Body of pancreas (tissue), 4 donors: ENCODE data around the gene COMMD9. TPM values are rescaled to one million over a fixed set of nuclear protein-coding genes. Genes with fewer than 3 reads are reported as not detected.

ENCODE experiments used
- ATAC-seq: fragments of 150-250 bp; one replicate; pipeline ENCODE4 v1.9.1; 2016
- DNase-seq, 4 donors: peaks; one replicate each; pipeline ENCODE4 v3.0.0-alpha.2; 2019
- H3K27ac ChIP-seq, 4 donors: fragments of 200-600 bp; sonication (generic); 1 replicate in 3 of 4; 2 replicates in 1 of 4; pipeline versions ENCODE4 v1.5.1 to v1.6.1; 2016 to 2019; ENCODE audit warnings: mild to moderate bottlenecking in 1 of 4, mixed read lengths in 1 of 4, moderate library complexity in 1 of 4
- H3K27me3 ChIP-seq, 2 donors: fragments of 200-600 bp; sonication (generic); one replicate each; pipeline ENCODE4 v1.6.0; 2016; ENCODE audit warnings: mild to moderate bottlenecking in 1 of 2
- H3K36me3 ChIP-seq, 2 donors: fragments of 200-600 bp; sonication (generic); replicated peaks in 1 of 2; 2 replicates each; pipeline ENCODE4 v1.5.1; 2016; ENCODE audit warnings: low read depth in 2 of 2; ENCODE audit not compliant: insufficient read depth in 1 of 2
- H3K4me1 ChIP-seq: fragments of 200-600 bp; sonication (generic); one replicate; pipeline ENCODE4 v1.6.0; 2016
- H3K4me3 ChIP-seq, 2 donors: fragments of 200-600 bp; sonication (generic); 1 replicate in 1 of 2; 2 replicates in 1 of 2; pipeline ENCODE4 v1.5.1; 2016 to 2019
- H3K9me3 ChIP-seq, 3 donors: fragments of 200-600 bp; sonication (generic); 1 replicate in 2 of 3; 2 replicates in 1 of 3; pipeline ENCODE4 v1.5.1; 2016
- POLR2A ChIP-seq, 3 donors: fragments of 450-650 bp; IDR thresholded peaks; one replicate each; pipeline ENCODE4 v1.6.1; 2016; ENCODE audit warnings: antibody characterized with exemption in 3 of 3, mild to moderate bottlenecking in 2 of 3
- WGBS, 2 donors: methylation state at CpG; one replicate each; pipeline ENCODE4 v1.1.5; 2017; 5-methylcytosine and 5-hydroxymethylcytosine counted together
- intact Hi-C: fragments of 100-400 bp; cut with DNase I; formaldehyde crosslinking; loops from one replicate; pipeline ENCODE4 v1.15.1; 2023
- total RNA-seq, 2 donors: library from RNA; depleted of rRNA; stranded (reverse); fragments of >200 nt; gene quantifications; one replicate each; pipeline ENCODE4 v1.1.0, GENCODE V29; 2016
- TF ChIP-seq, protein P1 (sequence below), 7 experiments: fragments of 450-650 bp in 4 of 7; fragments of 200-600 bp in 3 of 7; sonication (generic) in 3 of 7; IDR thresholded peaks; one replicate each; pipeline ENCODE4 v1.5.1; 2016 to 2019; ENCODE audit warnings: antibody characterized with exemption in 7 of 7

Gene COMMD9
- total RNA-seq, 2 donors from 2014 or later, result 26.4 to 28.5 TPM

DNA sequence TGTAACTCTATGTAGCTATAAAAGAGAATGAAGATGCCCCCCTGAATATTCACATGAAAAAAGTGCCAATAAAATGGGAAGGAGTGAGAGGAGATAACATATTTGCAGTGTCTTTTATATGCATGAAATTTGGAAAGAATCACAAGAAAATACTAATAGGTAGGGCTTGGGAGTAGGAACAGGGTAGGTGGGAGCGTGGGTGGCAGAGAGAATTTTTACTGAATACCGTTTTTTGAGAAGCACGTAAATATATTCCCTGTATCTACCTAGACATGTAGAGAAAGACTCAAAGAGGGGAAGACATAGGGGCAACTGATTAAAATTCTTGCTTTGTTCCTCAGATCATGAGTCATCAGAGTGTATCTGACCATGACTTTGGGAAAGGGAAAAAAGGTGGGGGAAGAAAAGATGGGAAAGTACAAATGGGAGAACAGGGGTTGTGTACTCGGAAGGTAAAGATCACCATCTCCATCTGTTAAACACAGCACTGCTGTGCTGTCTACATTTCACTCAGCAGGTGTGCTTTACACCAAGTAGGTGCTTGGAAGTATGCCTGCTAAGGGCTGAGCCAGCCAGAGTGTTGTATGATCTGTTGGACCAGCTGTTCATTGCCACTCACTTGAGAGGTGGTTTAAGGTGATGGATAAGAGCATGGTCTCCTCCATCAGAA, 22.8 kb upstream of the COMMD9 start:
- TF ChIP-seq, protein P1, sequence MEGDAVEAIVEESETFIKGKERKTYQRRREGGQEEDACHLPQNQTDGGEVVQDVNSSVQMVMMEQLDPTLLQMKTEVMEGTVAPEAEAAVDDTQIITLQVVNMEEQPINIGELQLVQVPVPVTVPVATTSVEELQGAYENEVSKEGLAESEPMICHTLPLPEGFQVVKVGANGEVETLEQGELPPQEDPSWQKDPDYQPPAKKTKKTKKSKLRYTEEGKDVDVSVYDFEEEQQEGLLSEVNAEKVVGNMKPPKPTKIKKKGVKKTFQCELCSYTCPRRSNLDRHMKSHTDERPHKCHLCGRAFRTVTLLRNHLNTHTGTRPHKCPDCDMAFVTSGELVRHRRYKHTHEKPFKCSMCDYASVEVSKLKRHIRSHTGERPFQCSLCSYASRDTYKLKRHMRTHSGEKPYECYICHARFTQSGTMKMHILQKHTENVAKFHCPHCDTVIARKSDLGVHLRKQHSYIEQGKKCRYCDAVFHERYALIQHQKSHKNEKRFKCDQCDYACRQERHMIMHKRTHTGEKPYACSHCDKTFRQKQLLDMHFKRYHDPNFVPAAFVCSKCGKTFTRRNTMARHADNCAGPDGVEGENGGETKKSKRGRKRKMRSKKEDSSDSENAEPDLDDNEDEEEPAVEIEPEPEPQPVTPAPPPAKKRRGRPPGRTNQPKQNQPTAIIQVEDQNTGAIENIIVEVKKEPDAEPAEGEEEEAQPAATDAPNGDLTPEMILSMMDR (IDR thresholded peaks at IDR 0.05), result no peak
- TF ChIP-seq POLR2A (IDR thresholded peaks at IDR 0.05), result no peak
- Histone ChIP-seq H3K4me1 (no peaks in the 10 kb centered on the region), H3K27ac (no peak overlapping the region), H3K9me3 (no peaks in the 10 kb centered on the region), H3K4me3 (no peak overlapping the region), H3K27me3 (no peaks in the 10 kb centered on the region), H3K36me3 (no peaks in the 10 kb centered on the region)
- ATAC-seq (no peak), DNase-seq (no peak)
- 72 to 76% methylated on average over 4 of the region's 4 CpGs for WGBS, 2 donors
- intact Hi-C loops, result no loop called here

GRCh38 chr11:36309779-36310178, 20.6 kb upstream of the COMMD9 start:
- ATAC-seq (no peak), DNase-seq (no peak)
- Histone ChIP-seq H3K4me3 (no peak overlapping the region), H3K36me3 (no peaks in the 10 kb centered on the region), H3K27me3 (no peaks in the 10 kb centered on the region), H3K4me1 (no peaks in the 10 kb centered on the region), H3K9me3 (no peaks in the 10 kb centered on the region), H3K27ac (no peak overlapping the region)
- WGBS, 2 donors, result 71% methylated on average over 4 of the region's 4 CpGs
- intact Hi-C loops, result no loop called here
- TF ChIP-seq POLR2A (IDR thresholded peaks at IDR 0.05), result no peak
- TF ChIP-seq, protein P1 (IDR thresholded peaks at IDR 0.05), result no peak

- no peak overlapping the region for H3K27ac ChIP-seq
- no peaks in the 10 kb centered on the region for H3K27me3 ChIP-seq
- TF ChIP-seq POLR2A (IDR thresholded peaks at IDR 0.05), result no peak
- TF ChIP-seq, protein P1 (IDR thresholded peaks at IDR 0.05), result no peak
- ATAC-seq (peak; percentile 71), DNase-seq (no peak)
- peaks cover 6% of the 10 kb centered on the region for H3K4me1 ChIP-seq
- WGBS, 2 donors, result 11 to 18% methylated on average over 1 of the region's 1 CpG
- no peaks in the 10 kb centered on the region for H3K9me3 ChIP-seq
- H3K36me3 ChIP-seq, result no peaks in the 10 kb centered on the region
- intact Hi-C loops, result no loop called here
- no peak overlapping the region for H3K4me3 ChIP-seq
These were observed 19.4 kb upstream of the COMMD9 start for GRCh38 chr11:36308577-36308976.

DNA sequence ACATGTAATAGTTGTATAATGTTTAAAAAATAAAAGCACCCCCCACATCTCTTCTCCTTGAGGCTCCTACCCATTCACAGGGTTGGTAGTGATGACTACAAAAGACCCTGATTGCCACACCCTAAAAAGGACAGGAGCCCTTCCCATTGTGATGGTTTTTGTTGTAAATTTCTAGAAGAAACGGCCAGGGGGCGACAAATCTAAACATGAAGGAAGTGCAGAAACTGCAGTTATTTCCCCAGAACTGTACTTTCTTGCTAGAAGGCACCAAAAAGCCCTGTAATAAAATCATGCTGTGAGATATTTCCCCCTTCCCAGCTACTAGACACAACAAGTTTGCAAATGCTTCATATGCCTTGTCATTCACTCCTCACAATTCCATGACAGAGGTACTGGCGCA, 17.7 kb upstream of the COMMD9 start:
- TF ChIP-seq POLR2A (IDR thresholded peaks at IDR 0.05), result no peak
- TF ChIP-seq, protein P1 (IDR thresholded peaks at IDR 0.05), result peak in 1 of 7 experiments; percentile 22
- WGBS, 2 donors, result 39 to 46% methylated on average over 3 of the region's 3 CpGs
- no peak for ATAC-seq
- no peaks in the 10 kb centered on the region for H3K9me3 ChIP-seq
- no peak overlapping the region for H3K27ac ChIP-seq
- no peak for DNase-seq
- H3K27me3 ChIP-seq, result no peaks in the 10 kb centered on the region
- intact Hi-C loops, result no loop called here
- peaks cover 7% of the 10 kb centered on the region for H3K4me1 ChIP-seq
- H3K36me3 ChIP-seq, result no peaks in the 10 kb centered on the region
- H3K4me3 ChIP-seq, result no peak overlapping the region

DNA sequence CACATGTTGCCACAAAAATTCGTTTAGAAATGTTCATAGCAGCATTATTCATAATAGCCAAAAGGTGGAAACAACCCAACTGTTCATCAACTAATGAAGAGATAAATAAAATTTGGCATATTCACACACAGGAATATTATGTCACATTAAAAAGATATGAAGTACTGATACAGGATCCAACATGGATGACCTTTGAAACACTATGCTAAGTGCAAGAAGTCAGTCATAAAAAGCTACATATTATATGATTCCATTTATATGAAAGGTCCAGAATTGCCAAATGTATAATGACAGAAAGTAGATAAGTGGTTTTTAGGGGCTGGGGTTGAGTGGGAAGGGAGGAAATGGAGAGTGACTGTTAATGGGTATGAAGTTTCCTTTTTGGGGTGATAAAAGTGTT, 15.8 kb upstream of the COMMD9 start:
- Histone ChIP-seq H3K27me3 (no peaks in the 10 kb centered on the region), H3K4me3 (no peak overlapping the region), H3K4me1 (peaks cover 17% of the 10 kb centered on the region), H3K27ac (no peak overlapping the region), H3K9me3 (no peaks in the 10 kb centered on the region), H3K36me3 (no peaks in the 10 kb centered on the region)
- TF ChIP-seq, protein P1 (IDR thresholded peaks at IDR 0.05), result no peak
- no peak for TF ChIP-seq POLR2A (IDR thresholded peaks at IDR 0.05)
- 17 to 19% methylated on average over 1 of the region's 1 CpG for WGBS, 2 donors
- intact Hi-C loops, result no loop called here
- ATAC-seq (no peak), DNase-seq (no peak)
